ENCODE measurements around the gene FSHR.

FSHR gene

GRCh38 chr2:49033394-49034185 is 120.7 kb downstream of the FSHR start:
- in situ Hi-C loops (cut with MboI; ENCODE audit: low sequenced_read_pairs): no loop called here

GRCh38 chr2:49032936-49033335 is 121.4 kb downstream of the FSHR start:
- in situ Hi-C loops (cut with MboI; ENCODE audit: low sequenced_read_pairs): no loop called here

- in situ Hi-C loops (cut with MboI; ENCODE audit: low sequenced_read_pairs): no loop called here
Measured at GRCh38 chr2:49032126-49032525, 122.2 kb downstream of the FSHR start.

GRCh38 chr2:49029406-49029805 is 124.9 kb downstream of the FSHR start:
- in situ Hi-C loops (cut with MboI; ENCODE audit: low sequenced_read_pairs): no loop called here

GRCh38 chr2:49028101-49028500 is 126.2 kb downstream of the FSHR start:
- in situ Hi-C loops (cut with MboI; ENCODE audit: low sequenced_read_pairs): no loop called here

- in situ Hi-C loops (cut with MboI; ENCODE audit: low sequenced_read_pairs): no loop called here
Measured at GRCh38 chr2:49026706-49027105, 127.6 kb downstream of the FSHR start.

GRCh38 chr2:49021271-49021670 is 133.0 kb downstream of the FSHR start:
- in situ Hi-C loops (cut with MboI; ENCODE audit: low sequenced_read_pairs): no loop called here

GRCh38 chr2:49005261-49005660 is 149.1 kb downstream of the FSHR start:
- in situ Hi-C loops (cut with MboI; ENCODE audit: low sequenced_read_pairs): no loop called here

- in situ Hi-C loops (cut with MboI; ENCODE audit: low sequenced_read_pairs): no loop called here
Measured at GRCh38 chr2:49004036-49004626, 150.2 kb downstream of the FSHR start.

- in situ Hi-C loops (cut with MboI; ENCODE audit: low sequenced_read_pairs): no loop called here
Measured at GRCh38 chr2:49003201-49003600, 151.1 kb downstream of the FSHR start.

GRCh38 chr2:49002750-49003149 is 151.6 kb downstream of the FSHR start:
- in situ Hi-C loops (cut with MboI; ENCODE audit: low sequenced_read_pairs): no loop called here

- in situ Hi-C loops (cut with MboI; ENCODE audit: low sequenced_read_pairs): no loop called here
Measured at GRCh38 chr2:49000695-49001094, 153.6 kb downstream of the FSHR start.

GRCh38 chr2:48998449-48998848 is 155.9 kb downstream of the FSHR start:
- in situ Hi-C loops (cut with MboI; ENCODE audit: low sequenced_read_pairs): no loop called here

GRCh38 chr2:48993576-48993975 is 160.7 kb downstream of the FSHR start:
- in situ Hi-C loops (cut with MboI; ENCODE audit: low sequenced_read_pairs): no loop called here

GRCh38 chr2:48991415-48992131 is 162.7 kb downstream of the FSHR start:
- in situ Hi-C loops (cut with MboI; ENCODE audit: low sequenced_read_pairs): no loop called here

- in situ Hi-C loops (cut with MboI; ENCODE audit: low sequenced_read_pairs): no loop called here
Measured at GRCh38 chr2:48984922-48985321, 169.4 kb downstream of the FSHR start.

- in situ Hi-C loops (cut with MboI; ENCODE audit: low sequenced_read_pairs): no loop called here
Measured at GRCh38 chr2:48983551-48983950, 170.8 kb downstream of the FSHR start.

- in situ Hi-C loops (cut with MboI; ENCODE audit: low sequenced_read_pairs): no loop called here
Measured at GRCh38 chr2:48982887-48983435, 171.4 kb downstream of the FSHR start.

- in situ Hi-C loops (cut with MboI; ENCODE audit: low sequenced_read_pairs): no loop called here
Measured at GRCh38 chr2:48980846-48981245, 173.5 kb downstream of the FSHR start.

GRCh38 chr2:48979691-48980090 is 174.6 kb downstream of the FSHR start:
- in situ Hi-C loops (cut with MboI; ENCODE audit: low sequenced_read_pairs): no loop called here

- in situ Hi-C loops (cut with MboI; ENCODE audit: low sequenced_read_pairs): no loop called here
Measured at GRCh38 chr2:48978131-48978530, 176.2 kb downstream of the FSHR start.

GRCh38 chr2:48971801-48972200 is 182.5 kb downstream of the FSHR start:
- in situ Hi-C loops (cut with MboI; ENCODE audit: low sequenced_read_pairs): no loop called here

Data from hTERT RPE-1 (cell line).